ENCODE data around the gene RPL22. TPM values are rescaled to one million over a fixed set of nuclear protein-coding genes. Genes with fewer than 3 reads are reported as not detected.

RPL22 gene
- total RNA-seq, 1 donor from 2014 or later, result 601 TPM

GRCh38 chr1:6239213-6239752 is 39.9 kb upstream of the RPL22 start:
- Mint-ChIP-seq H3K9me3 (ENCODE audit: unreplicated experiment) (no peaks in the 10 kb centered on the region), H3K27ac (ENCODE audit: unreplicated experiment) (no peak overlapping the region), H3K27me3 (ENCODE audit: unreplicated experiment) (peaks cover 16% of the 10 kb centered on the region), H3K36me3 (ENCODE audit: low read depth, unreplicated experiment) (no peaks in the 10 kb centered on the region), H3K4me1 (ENCODE audit: unreplicated experiment) (peaks cover 17% of the 10 kb centered on the region), H3K4me3 (ENCODE audit: unreplicated experiment) (no peak overlapping the region)
- DNase-seq (ENCODE audit: low spot score), result no peak
- no peak for TF ChIP-seq CTCF (IDR thresholded peaks at IDR 0.05; ENCODE audit: unreplicated experiment)

GRCh38 chr1:6237093-6237492 is 37.7 kb upstream of the RPL22 start:
- no peak for DNase-seq (ENCODE audit: low spot score)
- Mint-ChIP-seq H3K9me3 (ENCODE audit: unreplicated experiment) (no peaks in the 10 kb centered on the region), H3K4me1 (ENCODE audit: unreplicated experiment) (peaks cover 17% of the 10 kb centered on the region), H3K27ac (ENCODE audit: unreplicated experiment) (no peak overlapping the region), H3K27me3 (ENCODE audit: unreplicated experiment) (peaks cover 11% of the 10 kb centered on the region), H3K4me3 (ENCODE audit: unreplicated experiment) (no peak overlapping the region), H3K36me3 (ENCODE audit: low read depth, unreplicated experiment) (peaks cover 7% of the 10 kb centered on the region)
- no peak for TF ChIP-seq CTCF (IDR thresholded peaks at IDR 0.05; ENCODE audit: unreplicated experiment)

GRCh38 chr1:6235296-6235677 is 35.9 kb upstream of the RPL22 start:
- H3K27me3 Mint-ChIP-seq (ENCODE audit: unreplicated experiment), result peaks cover 6% of the 10 kb centered on the region
- peaks cover 10% of the 10 kb centered on the region for H3K36me3 Mint-ChIP-seq (ENCODE audit: low read depth, unreplicated experiment)

GRCh38 chr1:6234502-6235295 is 35.3 kb upstream of the RPL22 start:
- Mint-ChIP-seq H3K27ac (ENCODE audit: unreplicated experiment) (no peak overlapping the region), H3K4me1 (ENCODE audit: unreplicated experiment) (peaks cover 11% of the 10 kb centered on the region), H3K9me3 (ENCODE audit: unreplicated experiment) (no peaks in the 10 kb centered on the region), H3K27me3 (ENCODE audit: unreplicated experiment) (peaks cover 6% of the 10 kb centered on the region), H3K36me3 (ENCODE audit: low read depth, unreplicated experiment) (peaks cover 10% of the 10 kb centered on the region), H3K4me3 (ENCODE audit: unreplicated experiment) (peak overlapping the region; percentile 88)
- DNase-seq (ENCODE audit: low spot score), result no peak
- TF ChIP-seq CTCF (IDR thresholded peaks at IDR 0.05; ENCODE audit: unreplicated experiment), result no peak

More at GRCh38 chr1:6235296-6235677, 35.9 kb upstream of the RPL22 start:
- no peak overlapping the region for H3K27ac Mint-ChIP-seq (ENCODE audit: unreplicated experiment)
- H3K4me3 Mint-ChIP-seq (ENCODE audit: unreplicated experiment), result peak overlapping the region; percentile 88
- peaks cover 11% of the 10 kb centered on the region for H3K4me1 Mint-ChIP-seq (ENCODE audit: unreplicated experiment)
- no peak for TF ChIP-seq CTCF (IDR thresholded peaks at IDR 0.05; ENCODE audit: unreplicated experiment)
- DNase-seq (ENCODE audit: low spot score), result no peak
- H3K9me3 Mint-ChIP-seq (ENCODE audit: unreplicated experiment), result no peaks in the 10 kb centered on the region

GRCh38 chr1:6233376-6233775 is 34.0 kb upstream of the RPL22 start:
- TF ChIP-seq CTCF (IDR thresholded peaks at IDR 0.05; ENCODE audit: unreplicated experiment), result no peak
- DNase-seq (ENCODE audit: low spot score), result no peak
- peaks cover 3% of the 10 kb centered on the region for H3K27me3 Mint-ChIP-seq (ENCODE audit: unreplicated experiment)
- peak overlapping the region; percentile 60 for H3K4me3 Mint-ChIP-seq (ENCODE audit: unreplicated experiment)
- H3K4me1 Mint-ChIP-seq (ENCODE audit: unreplicated experiment), result peaks cover 4% of the 10 kb centered on the region
- peaks cover 10% of the 10 kb centered on the region for H3K36me3 Mint-ChIP-seq (ENCODE audit: low read depth, unreplicated experiment)
- H3K27ac Mint-ChIP-seq (ENCODE audit: unreplicated experiment), result no peak overlapping the region
- no peaks in the 10 kb centered on the region for H3K9me3 Mint-ChIP-seq (ENCODE audit: unreplicated experiment)

All from endothelial cell (in vitro differentiated cells).